GM23338 (cell line): ENCODE measurements around the gene NLRP5. TPM values are rescaled to one million over a fixed set of nuclear protein-coding genes. Genes with fewer than 3 reads are reported as not detected.

ENCODE experiments used
- ATAC-seq: fragments of 200-7000 bp; cut with Tn5 transposase; 3 replicates; pipeline ENCODE4 v1.9.1; 2020
- DNase-seq: peaks from one replicate; pipeline ENCODE4 v3.0.0-alpha.2; 2015; ENCODE audit warnings: low spot score
- H2AFZ ChIP-seq: fragments of 200-600 bp; sonication (generic); 2 replicates; pipeline ENCODE4 v1.8.0; 2016; ENCODE audit warnings: antibody characterized with exemption, mild to moderate bottlenecking, moderate library complexity
- H3F3A ChIP-seq: fragments of 200-600 bp; sonication (generic); replicated peaks from 2 replicates; pipeline ENCODE4 v1.8.0; 2017; ENCODE audit warnings: antibody characterized with exemption, mixed run types, low read depth
- H3K27ac ChIP-seq: fragments of 200-600 bp; sonication (generic); 2 replicates; pipeline ENCODE4 v1.6.1; 2016; ENCODE audit warnings: low read depth
- H3K27me3 ChIP-seq: fragments of 200-600 bp; sonication (generic); 2 replicates; pipeline ENCODE4 v1.8.0; 2016; ENCODE audit warnings: mild to moderate bottlenecking, mixed run types, moderate library complexity; ENCODE audit not compliant: insufficient read depth
- H3K36me3 ChIP-seq: fragments of 200-600 bp; sonication (generic); 2 replicates; pipeline ENCODE4 v1.8.0; 2016; ENCODE audit warnings: mild to moderate bottlenecking; ENCODE audit not compliant: insufficient read depth
- H3K4me1 ChIP-seq: fragments of 200-600 bp; sonication (generic); 2 replicates; pipeline ENCODE4 v1.8.0; 2016; ENCODE audit warnings: mild to moderate bottlenecking, moderate library complexity; ENCODE audit not compliant: insufficient read depth
- H3K4me2 ChIP-seq: fragments of 200-600 bp; sonication (generic); 2 replicates; pipeline ENCODE4 v1.7.1; 2017; ENCODE audit warnings: mixed run types
- H3K4me3 ChIP-seq: fragments of 200-600 bp; sonication (generic); 2 replicates; pipeline ENCODE4 v1.6.1; 2016; ENCODE audit warnings: mixed run types
- H3K79me2 ChIP-seq: fragments of 200-600 bp; sonication (generic); replicated peaks from 2 replicates; pipeline ENCODE4 v1.8.0; 2017; ENCODE audit warnings: mild to moderate bottlenecking; ENCODE audit not compliant: insufficient read depth
- H3K9me2 ChIP-seq: fragments of 200-600 bp; sonication (generic); 2 replicates; pipeline ENCODE4 v1.8.0; 2017; ENCODE audit not compliant: insufficient read depth
- H4K20me1 ChIP-seq: fragments of 200-600 bp; sonication (generic); replicated peaks from 2 replicates; pipeline ENCODE4 v1.8.0; 2017; ENCODE audit warnings: mild to moderate bottlenecking; ENCODE audit not compliant: insufficient read depth
- H3K27ac Mint-ChIP-seq: 2 replicates; pipeline ENCODE4 v1.8.0; 2020; ENCODE audit warnings: inconsistent platforms, mild to moderate bottlenecking, moderate library complexity, mixed read lengths
- H3K27me3 Mint-ChIP-seq: 3 replicates; pipeline ENCODE4 v1.8.0; 2022; ENCODE audit warnings: low read depth, mild to moderate bottlenecking, moderate library complexity, mixed read lengths, inconsistent platforms; ENCODE audit not compliant: insufficient read depth, poor library complexity
- H3K36me3 Mint-ChIP-seq: 3 replicates; pipeline ENCODE4 v1.8.0; 2021; ENCODE audit warnings: low read depth, mild to moderate bottlenecking, inconsistent platforms, moderate library complexity, mixed read lengths
- H3K4me1 Mint-ChIP-seq: 3 replicates; pipeline ENCODE4 v1.8.0; 2020; ENCODE audit warnings: mild to moderate bottlenecking, inconsistent platforms, mixed read lengths
- H3K4me3 Mint-ChIP-seq: 3 replicates; pipeline ENCODE4 v1.8.0; 2021; ENCODE audit warnings: moderate library complexity, mild to moderate bottlenecking, inconsistent platforms, mixed read lengths
- H3K9me3 Mint-ChIP-seq: 3 replicates; pipeline ENCODE4 v1.8.0; 2020; ENCODE audit warnings: moderate library complexity, mild to moderate bottlenecking, inconsistent platforms, mixed read lengths
- CREB1 ChIP-seq: fragments of 250-450 bp; sonication (Bioruptor Pico); IDR thresholded peaks from 2 replicates; pipeline ENCODE4 v1.5.0; 2020; ENCODE audit warnings: low read depth, mild to moderate bottlenecking, moderate library complexity
- EZH2phosphoT487 ChIP-seq: fragments of 200-600 bp; sonication (generic); IDR thresholded peaks from one replicate; pipeline ENCODE4 v1.8.1; 2018; ENCODE audit warnings: antibody characterized with exemption; ENCODE audit not compliant: unreplicated experiment
- STAT1 ChIP-seq: IDR thresholded peaks from one replicate; pipeline ENCODE4 v1.6.1; 2016; ENCODE audit warnings: antibody characterized with exemption; ENCODE audit not compliant: unreplicated experiment
- ZNF114 ChIP-seq: fragments of 250-450 bp; sonication (Bioruptor Pico); IDR thresholded peaks from 2 replicates; pipeline ENCODE4 v1.5.0; 2020; ENCODE audit warnings: mild to moderate bottlenecking, moderate library complexity
- polyA plus RNA-seq: library from polyadenylated mRNA; unstranded; fragments of >200 nt; fragmentation: Nextera tagmentation; extraction: Ambion mirVana; gene quantifications from 2 replicates; pipeline ENCODE4 v1.2.1, GENCODE V29; 2016
- total RNA-seq: library from RNA; depleted of rRNA; stranded (reverse); fragments of >200 nt; shearing (Covaris generic); gene quantifications from 2 replicates; pipeline ENCODE4 v1.2.3, GENCODE V29; 2014
- TF ChIP-seq, protein P1 (sequence below): fragments of 250-450 bp; sonication (Bioruptor Pico); IDR thresholded peaks from 2 replicates; pipeline ENCODE4 v1.5.0; 2020; ENCODE audit warnings: mild to moderate bottlenecking, moderate library complexity
- TF ChIP-seq, protein P2 (sequence below), 2 experiments: fragments of 200-600 bp in 1 of 2; sonication (generic) in 1 of 2; conservative IDR thresholded peaks; 2 replicates each; pipeline versions ENCODE4 v1.5.1 to v1.6.1; 2016 to 2017; ENCODE audit warnings: antibody characterized with exemption in 2 of 2, low read depth in 2 of 2, mild to moderate bottlenecking in 2 of 2, moderate library complexity in 1 of 2
- TF ChIP-seq, protein P3 (sequence below): IDR thresholded peaks from 2 replicates; pipeline ENCODE4 v1.6.1; 2016; ENCODE audit warnings: antibody characterized with exemption
- TF ChIP-seq, protein P4 (sequence below): IDR thresholded peaks from one replicate; pipeline ENCODE4 v1.6.1; 2018; ENCODE audit warnings: antibody characterized with exemption; ENCODE audit not compliant: unreplicated experiment

Gene NLRP5
- total and polyA plus RNA-seq, 2 experiments from 2014 or later, result not detected

DNA sequence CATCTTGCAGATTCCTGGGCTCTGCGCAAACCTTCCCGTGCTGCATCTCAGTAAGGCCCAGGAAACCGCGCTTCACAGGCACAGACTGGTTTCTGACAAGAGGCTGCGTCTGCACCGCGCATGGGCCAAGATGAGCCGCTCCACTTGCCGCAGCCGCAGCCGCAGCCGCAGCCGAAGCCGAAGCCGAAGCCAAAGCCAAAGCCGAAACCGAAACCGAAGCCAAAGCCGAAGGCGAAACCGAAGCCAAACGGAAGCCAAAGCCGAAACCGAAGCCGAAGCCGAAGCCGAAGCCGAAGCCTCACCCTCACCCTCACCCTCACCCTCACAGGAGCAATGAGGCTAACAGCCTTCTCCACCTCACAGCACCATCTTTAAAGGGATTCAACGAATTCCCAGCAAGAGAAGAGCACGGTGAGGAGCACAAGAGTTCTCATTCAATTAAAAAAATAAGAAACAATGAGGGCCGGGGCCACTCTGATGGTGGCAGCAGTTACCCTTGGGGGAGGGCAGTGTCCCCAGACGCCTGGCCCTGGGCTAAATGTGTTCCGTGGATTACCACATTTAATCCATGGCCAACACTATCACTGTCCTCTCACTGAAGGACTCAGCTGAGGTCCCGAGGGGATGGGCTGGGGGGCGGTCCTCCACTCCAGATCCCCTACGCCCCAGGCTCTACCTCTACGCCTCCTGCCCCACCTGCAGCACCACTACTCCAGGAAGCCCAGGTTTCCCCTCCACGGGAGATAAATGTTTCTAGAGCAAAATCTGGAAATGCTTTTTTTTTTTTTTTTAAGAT lies 105.4 kb downstream of the NLRP5 start (continued):
- TF ChIP-seq, protein P1, sequence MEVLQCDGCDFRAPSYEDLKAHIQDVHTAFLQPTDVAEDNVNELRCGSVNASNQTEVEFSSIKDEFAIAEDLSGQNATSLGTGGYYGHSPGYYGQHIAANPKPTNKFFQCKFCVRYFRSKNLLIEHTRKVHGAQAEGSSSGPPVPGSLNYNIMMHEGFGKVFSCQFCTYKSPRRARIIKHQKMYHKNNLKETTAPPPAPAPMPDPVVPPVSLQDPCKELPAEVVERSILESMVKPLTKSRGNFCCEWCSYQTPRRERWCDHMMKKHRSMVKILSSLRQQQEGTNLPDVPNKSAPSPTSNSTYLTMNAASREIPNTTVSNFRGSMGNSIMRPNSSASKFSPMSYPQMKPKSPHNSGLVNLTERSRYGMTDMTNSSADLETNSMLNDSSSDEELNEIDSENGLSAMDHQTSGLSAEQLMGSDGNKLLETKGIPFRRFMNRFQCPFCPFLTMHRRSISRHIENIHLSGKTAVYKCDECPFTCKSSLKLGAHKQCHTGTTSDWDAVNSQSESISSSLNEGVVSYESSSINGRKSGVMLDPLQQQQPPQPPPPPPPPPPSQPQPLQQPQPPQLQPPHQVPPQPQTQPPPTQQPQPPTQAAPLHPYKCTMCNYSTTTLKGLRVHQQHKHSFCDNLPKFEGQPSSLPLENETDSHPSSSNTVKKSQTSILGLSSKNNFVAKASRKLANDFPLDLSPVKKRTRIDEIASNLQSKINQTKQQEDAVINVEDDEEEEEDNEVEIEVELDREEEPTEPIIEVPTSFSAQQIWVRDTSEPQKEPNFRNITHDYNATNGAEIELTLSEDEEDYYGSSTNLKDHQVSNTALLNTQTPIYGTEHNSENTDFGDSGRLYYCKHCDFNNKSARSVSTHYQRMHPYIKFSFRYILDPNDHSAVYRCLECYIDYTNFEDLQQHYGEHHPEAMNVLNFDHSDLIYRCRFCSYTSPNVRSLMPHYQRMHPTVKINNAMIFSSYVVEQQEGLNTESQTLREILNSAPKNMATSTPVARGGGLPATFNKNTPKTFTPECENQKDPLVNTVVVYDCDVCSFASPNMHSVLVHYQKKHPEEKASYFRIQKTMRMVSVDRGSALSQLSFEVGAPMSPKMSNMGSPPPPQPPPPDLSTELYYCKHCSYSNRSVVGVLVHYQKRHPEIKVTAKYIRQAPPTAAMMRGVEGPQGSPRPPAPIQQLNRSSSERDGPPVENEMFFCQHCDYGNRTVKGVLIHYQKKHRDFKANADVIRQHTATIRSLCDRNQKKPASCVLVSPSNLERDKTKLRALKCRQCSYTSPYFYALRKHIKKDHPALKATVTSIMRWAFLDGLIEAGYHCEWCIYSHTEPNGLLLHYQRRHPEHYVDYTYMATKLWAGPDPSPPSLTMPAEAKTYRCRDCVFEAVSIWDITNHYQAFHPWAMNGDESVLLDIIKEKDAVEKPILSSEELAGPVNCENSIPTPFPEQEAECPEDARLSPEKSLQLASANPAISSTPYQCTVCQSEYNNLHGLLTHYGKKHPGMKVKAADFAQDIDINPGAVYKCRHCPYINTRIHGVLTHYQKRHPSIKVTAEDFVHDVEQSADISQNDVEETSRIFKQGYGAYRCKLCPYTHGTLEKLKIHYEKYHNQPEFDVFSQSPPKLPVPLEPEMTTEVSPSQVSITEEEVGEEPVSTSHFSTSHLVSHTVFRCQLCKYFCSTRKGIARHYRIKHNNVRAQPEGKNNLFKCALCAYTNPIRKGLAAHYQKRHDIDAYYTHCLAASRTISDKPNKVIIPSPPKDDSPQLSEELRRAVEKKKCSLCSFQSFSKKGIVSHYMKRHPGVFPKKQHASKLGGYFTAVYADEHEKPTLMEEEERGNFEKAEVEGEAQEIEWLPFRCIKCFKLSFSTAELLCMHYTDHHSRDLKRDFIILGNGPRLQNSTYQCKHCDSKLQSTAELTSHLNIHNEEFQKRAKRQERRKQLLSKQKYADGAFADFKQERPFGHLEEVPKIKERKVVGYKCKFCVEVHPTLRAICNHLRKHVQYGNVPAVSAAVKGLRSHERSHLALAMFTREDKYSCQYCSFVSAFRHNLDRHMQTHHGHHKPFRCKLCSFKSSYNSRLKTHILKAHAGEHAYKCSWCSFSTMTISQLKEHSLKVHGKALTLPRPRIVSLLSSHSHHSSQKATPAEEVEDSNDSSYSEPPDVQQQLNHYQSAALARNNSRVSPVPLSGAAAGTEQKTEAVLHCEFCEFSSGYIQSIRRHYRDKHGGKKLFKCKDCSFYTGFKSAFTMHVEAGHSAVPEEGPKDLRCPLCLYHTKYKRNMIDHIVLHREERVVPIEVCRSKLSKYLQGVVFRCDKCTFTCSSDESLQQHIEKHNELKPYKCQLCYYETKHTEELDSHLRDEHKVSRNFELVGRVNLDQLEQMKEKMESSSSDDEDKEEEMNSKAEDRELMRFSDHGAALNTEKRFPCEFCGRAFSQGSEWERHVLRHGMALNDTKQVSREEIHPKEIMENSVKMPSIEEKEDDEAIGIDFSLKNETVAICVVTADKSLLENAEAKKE (CRISPR knock-in tag), result no peak

DNA sequence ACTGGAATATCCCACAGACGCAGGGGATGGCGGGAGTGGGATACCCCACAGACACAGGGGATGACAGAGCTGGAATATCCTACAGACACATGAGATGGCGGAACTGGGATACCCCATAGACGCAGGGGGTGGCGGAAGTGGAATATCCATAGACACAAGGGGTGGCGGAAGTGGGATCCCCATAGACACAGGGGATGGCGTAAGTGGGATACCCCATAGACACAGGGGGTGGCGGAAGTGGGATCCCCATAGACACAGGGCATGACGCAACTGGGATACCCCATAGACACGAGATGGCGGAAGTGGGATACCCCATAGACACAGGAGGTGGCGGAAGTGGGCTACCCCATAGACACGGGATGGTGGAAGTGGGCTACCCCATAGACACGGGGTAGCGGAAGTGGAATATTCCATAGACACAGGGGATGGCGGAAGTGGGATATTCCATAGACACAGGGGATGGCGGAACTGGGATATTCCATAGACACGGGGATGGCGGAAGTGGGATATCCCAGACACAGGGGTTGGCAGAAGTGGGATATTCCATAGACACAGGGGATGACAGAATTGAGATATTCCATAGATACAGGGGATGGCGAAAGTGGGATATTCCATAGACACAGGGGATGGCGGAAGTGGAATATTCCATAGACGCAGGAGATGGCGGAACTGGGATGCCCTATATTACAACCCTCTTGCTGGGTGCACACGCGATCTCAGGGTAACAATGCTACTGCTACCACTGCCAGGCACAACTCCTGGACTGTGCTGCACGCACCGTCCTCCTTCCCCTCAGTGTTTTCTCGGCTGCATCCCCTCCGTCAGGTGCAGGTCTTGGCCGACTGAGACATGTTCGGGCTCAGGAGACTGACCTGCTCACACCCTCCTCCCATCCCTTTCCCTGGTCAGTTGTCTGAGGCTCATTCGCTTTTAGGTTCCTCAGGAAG lies 106.4 kb downstream of the NLRP5 start:
- no peak for DNase-seq
- Mint-ChIP-seq H3K36me3 (peaks cover 60% of the 10 kb centered on the region), H3K4me3 (no peak overlapping the region), H3K27ac (peak overlapping the region; percentile 7; the same call in 1 of the 2 replicates), H3K27me3 (peaks cover 8% of the 10 kb centered on the region), H3K9me3 (peaks cover 6% of the 10 kb centered on the region), H3K4me1 (peaks cover 26% of the 10 kb centered on the region)
- Histone ChIP-seq H3K4me3 (no peak overlapping the region), H3K27me3 (no peaks in the 10 kb centered on the region), H3F3A (no peaks in the 10 kb centered on the region), H2AFZ (no peak overlapping the region), H3K4me1 (peaks cover 6% of the 10 kb centered on the region; the same call in 1 of the 2 replicates), H3K36me3 (no peaks in the 10 kb centered on the region), H3K27ac (peak overlapping the region; percentile 70; the same call in 1 of the 2 replicates), H4K20me1 (peaks cover 22% of the 10 kb centered on the region), H3K9me2 (no peaks in the 10 kb centered on the region), H3K4me2 (no peak overlapping the region), H3K79me2 (peaks cover 73% of the 10 kb centered on the region)
- no peak for ATAC-seq
- TF ChIP-seq, protein P2, sequence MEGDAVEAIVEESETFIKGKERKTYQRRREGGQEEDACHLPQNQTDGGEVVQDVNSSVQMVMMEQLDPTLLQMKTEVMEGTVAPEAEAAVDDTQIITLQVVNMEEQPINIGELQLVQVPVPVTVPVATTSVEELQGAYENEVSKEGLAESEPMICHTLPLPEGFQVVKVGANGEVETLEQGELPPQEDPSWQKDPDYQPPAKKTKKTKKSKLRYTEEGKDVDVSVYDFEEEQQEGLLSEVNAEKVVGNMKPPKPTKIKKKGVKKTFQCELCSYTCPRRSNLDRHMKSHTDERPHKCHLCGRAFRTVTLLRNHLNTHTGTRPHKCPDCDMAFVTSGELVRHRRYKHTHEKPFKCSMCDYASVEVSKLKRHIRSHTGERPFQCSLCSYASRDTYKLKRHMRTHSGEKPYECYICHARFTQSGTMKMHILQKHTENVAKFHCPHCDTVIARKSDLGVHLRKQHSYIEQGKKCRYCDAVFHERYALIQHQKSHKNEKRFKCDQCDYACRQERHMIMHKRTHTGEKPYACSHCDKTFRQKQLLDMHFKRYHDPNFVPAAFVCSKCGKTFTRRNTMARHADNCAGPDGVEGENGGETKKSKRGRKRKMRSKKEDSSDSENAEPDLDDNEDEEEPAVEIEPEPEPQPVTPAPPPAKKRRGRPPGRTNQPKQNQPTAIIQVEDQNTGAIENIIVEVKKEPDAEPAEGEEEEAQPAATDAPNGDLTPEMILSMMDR (conservative IDR thresholded peaks at IDR 0.05; ENCODE audit: low read depth in 2 of 2), result no peak
- no peak for TF ChIP-seq CREB1
- no peak for TF ChIP-seq STAT1
- no peak for TF ChIP-seq EZH2phosphoT487
- TF ChIP-seq, protein P3, sequence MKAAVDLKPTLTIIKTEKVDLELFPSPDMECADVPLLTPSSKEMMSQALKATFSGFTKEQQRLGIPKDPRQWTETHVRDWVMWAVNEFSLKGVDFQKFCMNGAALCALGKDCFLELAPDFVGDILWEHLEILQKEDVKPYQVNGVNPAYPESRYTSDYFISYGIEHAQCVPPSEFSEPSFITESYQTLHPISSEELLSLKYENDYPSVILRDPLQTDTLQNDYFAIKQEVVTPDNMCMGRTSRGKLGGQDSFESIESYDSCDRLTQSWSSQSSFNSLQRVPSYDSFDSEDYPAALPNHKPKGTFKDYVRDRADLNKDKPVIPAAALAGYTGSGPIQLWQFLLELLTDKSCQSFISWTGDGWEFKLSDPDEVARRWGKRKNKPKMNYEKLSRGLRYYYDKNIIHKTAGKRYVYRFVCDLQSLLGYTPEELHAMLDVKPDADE, result no peak
- TF ChIP-seq, protein P4, sequence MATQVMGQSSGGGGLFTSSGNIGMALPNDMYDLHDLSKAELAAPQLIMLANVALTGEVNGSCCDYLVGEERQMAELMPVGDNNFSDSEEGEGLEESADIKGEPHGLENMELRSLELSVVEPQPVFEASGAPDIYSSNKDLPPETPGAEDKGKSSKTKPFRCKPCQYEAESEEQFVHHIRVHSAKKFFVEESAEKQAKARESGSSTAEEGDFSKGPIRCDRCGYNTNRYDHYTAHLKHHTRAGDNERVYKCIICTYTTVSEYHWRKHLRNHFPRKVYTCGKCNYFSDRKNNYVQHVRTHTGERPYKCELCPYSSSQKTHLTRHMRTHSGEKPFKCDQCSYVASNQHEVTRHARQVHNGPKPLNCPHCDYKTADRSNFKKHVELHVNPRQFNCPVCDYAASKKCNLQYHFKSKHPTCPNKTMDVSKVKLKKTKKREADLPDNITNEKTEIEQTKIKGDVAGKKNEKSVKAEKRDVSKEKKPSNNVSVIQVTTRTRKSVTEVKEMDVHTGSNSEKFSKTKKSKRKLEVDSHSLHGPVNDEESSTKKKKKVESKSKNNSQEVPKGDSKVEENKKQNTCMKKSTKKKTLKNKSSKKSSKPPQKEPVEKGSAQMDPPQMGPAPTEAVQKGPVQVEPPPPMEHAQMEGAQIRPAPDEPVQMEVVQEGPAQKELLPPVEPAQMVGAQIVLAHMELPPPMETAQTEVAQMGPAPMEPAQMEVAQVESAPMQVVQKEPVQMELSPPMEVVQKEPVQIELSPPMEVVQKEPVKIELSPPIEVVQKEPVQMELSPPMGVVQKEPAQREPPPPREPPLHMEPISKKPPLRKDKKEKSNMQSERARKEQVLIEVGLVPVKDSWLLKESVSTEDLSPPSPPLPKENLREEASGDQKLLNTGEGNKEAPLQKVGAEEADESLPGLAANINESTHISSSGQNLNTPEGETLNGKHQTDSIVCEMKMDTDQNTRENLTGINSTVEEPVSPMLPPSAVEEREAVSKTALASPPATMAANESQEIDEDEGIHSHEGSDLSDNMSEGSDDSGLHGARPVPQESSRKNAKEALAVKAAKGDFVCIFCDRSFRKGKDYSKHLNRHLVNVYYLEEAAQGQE, result no peak
- TF ChIP-seq ZNF114 (CRISPR knock-in tag), result no peak
